SIG-M5 (cell line): ENCODE data around the gene ZNF407.
"Not testable (repeated sequence)": the region's sequence is repeated elsewhere in the genome, so short reads cannot be mapped to it uniquely, and the experiment has no call there.

Source experiments
- DNase-seq: peaks from one replicate; lab custom pipeline; 2025; lab: John Stamatoyannopoulos, UW

Gene ZNF407

GRCh38 chr18:74597662-74598349 lies at the start of gene ZNF407:
Gene ZNF407 (plus strand): TSS chr18:74597870. CDS start chr18:74631020, 33,150 bp downstream.
- peak; percentile 42 for DNase-seq

GRCh38 chr18:74549591-74550104 lies 48.0 kb upstream of the ZNF407 start:
- no peak for DNase-seq

- no peak for DNase-seq
These were observed 46.8 kb upstream of the ZNF407 start for GRCh38 chr18:74550886-74551285.

- no peak for DNase-seq
These were observed 46.2 kb upstream of the ZNF407 start for GRCh38 chr18:74551452-74551851.

GRCh38 chr18:74551936-74552555 lies 45.6 kb upstream of the ZNF407 start:
- peak; percentile 5 for DNase-seq

GRCh38 chr18:74556126-74556525 lies 41.5 kb upstream of the ZNF407 start:
- DNase-seq: no peak

GRCh38 chr18:74558096-74558495 lies 39.6 kb upstream of the ZNF407 start:
- no peak for DNase-seq

- DNase-seq: no peak
These were observed 35.4 kb upstream of the ZNF407 start for GRCh38 chr18:74562131-74562730.

- DNase-seq: no peak
These were observed 34.9 kb upstream of the ZNF407 start for GRCh38 chr18:74562775-74563174.

- DNase-seq: no peak
These were observed 33.7 kb upstream of the ZNF407 start for GRCh38 chr18:74563999-74564398.

GRCh38 chr18:74565164-74565563 lies 32.5 kb upstream of the ZNF407 start:
- DNase-seq: not testable (repeated sequence)

GRCh38 chr18:74565993-74566392 lies 31.7 kb upstream of the ZNF407 start:
- DNase-seq: not testable (repeated sequence)

- DNase-seq: no peak
These were observed 29.8 kb upstream of the ZNF407 start for GRCh38 chr18:74567822-74568221.

GRCh38 chr18:74569401-74569800 lies 28.3 kb upstream of the ZNF407 start:
- DNase-seq: no peak

- DNase-seq: no peak
These were observed 27.4 kb upstream of the ZNF407 start for GRCh38 chr18:74570266-74570665.

GRCh38 chr18:74571895-74572680 lies 25.6 kb upstream of the ZNF407 start:
- no peak for DNase-seq

GRCh38 chr18:74573053-74573452 lies 24.6 kb upstream of the ZNF407 start:
- no peak for DNase-seq

GRCh38 chr18:74574916-74575315 lies 22.8 kb upstream of the ZNF407 start:
- DNase-seq: no peak

- no peak for DNase-seq
These were observed 20.7 kb upstream of the ZNF407 start for GRCh38 chr18:74577019-74577418.

GRCh38 chr18:74579496-74580065 lies 18.1 kb upstream of the ZNF407 start:
- no peak for DNase-seq

GRCh38 chr18:74582642-74583041 lies 15.0 kb upstream of the ZNF407 start:
- DNase-seq: no peak

GRCh38 chr18:74587441-74587840 lies 10.2 kb upstream of the ZNF407 start:
- no peak for DNase-seq
